ENCODE data around the gene CEACAM21. TPM values are rescaled to one million over a fixed set of nuclear protein-coding genes. Genes with fewer than 3 reads are reported as not detected.

Gene CEACAM21
- total RNA-seq, 1 donor from 2014 or later: 0.73 TPM

DNA sequence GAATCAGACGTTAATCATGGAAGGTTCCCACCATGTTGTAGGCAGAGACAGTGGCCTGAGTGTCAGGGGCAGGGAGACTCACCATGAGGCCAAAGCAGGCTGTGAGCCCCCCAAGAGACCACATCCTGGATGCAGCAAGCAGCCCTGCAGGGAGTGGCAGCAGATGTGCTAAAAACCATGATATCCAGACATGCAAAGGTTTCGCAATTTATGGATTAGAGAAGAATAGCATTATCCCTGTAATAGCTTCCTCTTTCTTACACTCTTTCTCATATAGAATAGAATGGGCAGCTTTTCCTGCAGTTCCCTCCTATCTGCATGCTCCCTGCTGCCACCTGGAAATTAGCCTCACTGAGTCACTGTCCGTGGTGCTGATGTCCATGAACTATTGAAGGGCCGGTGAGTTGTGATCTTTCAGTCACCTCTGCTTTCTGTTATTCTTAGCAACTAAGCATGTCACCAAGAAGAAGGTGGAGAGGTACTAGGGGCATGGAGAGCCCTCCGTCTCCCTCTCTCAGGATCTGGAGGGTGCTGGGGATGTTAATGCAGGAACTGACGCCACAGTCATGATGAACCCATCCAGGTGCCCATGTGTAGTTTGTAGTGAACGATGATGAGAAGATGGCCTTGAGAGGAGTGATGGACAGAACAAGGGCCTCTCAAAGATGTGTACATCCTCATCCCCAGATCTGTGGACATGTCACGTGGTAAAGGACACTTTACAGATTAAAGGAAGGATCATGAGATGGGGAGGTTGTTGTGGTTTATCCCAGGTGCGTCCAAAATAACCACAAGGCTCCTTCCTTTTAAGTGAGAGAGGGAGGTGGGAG is 41.0 kb downstream of the CEACAM21 start:
- DNase-seq (ENCODE audit: low read depth, low spot score): no peak

DNA sequence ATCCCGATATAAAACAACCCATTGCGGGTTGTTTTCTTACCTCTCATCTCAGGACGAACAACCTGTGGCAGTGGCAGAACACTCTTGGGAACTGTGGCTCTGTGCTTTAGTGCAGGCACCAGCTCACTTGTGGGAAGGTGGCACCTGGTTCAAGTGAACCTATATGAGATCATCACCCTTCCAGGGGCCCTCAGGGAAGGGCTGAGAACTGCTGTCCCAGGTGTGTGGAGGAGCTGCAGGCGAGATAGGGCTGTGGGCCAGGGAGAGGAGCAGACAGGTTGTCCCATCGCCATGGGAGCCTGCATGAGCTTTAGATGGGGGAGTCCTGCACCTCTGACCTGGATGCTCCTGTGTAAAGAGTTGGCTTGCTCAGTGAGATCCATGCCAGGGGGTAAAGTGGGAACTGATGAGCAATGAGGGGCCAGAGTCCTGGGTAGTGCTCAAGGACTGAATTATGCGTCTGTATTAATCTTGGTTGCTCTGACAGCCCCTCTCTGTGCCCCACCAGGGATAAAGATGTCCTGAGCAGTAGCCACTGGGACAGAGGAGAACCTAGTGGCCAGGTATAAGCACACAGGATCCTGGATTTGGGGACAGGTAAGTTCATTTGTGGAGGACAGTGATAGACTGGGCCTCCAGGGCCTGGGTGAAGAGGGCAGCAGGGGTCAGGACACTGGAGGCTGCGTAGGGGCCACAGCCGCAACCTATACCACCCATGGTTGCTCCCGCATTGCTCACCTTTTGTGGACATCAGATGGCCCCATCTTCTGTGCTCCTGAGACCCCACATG is 42.2 kb downstream of the CEACAM21 start:
- DNase-seq (ENCODE audit: low read depth, low spot score): no peak

DNA sequence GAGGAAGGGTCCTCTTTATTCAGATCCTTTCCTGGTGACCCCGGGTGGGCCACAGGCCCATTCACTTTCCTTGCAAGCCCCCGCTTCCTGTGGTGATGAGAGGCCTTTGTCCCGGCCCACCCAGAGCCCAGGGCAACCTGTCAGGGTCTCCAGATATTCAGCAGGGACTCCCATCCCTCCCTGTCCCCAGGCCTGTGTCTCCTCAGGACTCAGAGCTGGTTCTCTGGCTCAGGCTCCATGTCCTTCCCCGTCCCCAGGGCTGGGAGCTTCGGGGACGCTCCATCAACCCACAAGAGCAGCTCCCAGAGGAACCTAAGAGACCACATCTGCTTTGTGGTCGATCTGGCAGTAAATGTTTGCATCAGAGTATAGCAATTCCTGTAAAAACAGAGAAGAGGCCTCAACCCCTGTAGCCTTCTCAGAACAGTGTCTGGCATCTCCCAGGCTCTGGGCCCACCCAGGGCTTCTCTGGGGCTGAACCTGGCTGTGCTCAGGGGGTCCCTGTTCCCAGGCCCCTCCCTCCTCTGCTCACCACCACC is 43.1 kb downstream of the CEACAM21 start:
- no peak for DNase-seq (ENCODE audit: low read depth, low spot score)

DNA sequence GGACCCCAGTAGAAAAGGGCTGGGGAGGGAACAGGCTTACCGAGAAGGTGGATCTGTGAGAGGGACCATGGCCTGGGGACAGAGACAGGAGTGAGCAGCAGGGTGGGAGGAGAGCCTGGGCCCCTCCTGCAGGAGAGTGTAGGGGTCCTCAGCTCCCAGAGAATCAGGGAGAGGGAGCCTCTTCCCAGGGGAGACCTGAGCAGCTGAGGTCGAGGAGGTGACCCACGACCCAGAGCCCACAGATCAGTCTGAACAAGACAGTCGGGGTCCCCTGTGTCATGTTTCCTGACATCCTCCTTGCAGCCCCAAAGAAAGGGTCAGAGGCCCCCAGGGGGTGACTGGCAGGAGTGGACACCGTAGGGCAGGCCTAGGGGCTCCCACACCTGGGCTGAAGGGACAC is 44.2 kb downstream of the CEACAM21 start:
- DNase-seq (ENCODE audit: low read depth, low spot score): no peak

DNA sequence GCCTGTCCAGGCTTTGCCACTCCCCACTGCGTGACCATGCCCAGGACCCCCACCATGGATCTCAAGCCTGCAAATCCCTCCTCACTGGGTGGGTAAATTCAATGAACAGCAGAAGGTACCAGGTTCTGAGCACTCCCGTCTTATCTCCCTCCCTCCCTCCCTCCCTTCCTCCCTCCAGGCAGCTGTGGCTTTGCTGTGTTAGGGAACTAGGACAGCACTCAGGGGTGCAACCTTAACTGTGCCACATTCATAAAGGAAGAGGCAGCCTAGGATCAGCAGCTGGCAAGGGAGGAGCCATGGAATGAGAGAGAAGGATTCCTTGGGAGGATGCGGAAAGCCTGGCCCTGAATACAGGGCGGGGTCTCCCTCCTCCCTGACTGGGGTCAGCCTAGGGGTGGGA is 45.3 kb downstream of the CEACAM21 start:
- DNase-seq (ENCODE audit: low read depth, low spot score): no peak

DNA sequence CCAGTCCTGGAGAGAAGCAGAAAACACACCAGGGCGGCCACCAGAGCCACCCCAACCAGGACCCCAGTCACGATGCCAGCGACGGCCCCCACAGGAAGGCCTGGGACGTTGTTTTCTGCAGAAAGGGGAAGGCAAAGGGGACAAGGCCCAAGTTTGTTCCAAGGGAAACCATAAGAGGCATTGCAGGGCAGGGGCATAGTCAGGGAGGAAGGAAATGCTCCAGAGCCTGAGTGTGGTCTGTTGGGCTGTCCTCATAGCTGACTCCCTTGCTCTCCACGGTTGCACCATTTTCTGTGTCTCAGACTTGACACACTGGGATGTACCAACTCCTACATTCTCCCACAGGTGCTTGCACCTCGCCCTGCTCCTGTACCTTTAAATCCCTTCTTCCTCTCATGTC is 45.7 kb downstream of the CEACAM21 start:
- no peak for DNase-seq (ENCODE audit: low read depth, low spot score)

DNA sequence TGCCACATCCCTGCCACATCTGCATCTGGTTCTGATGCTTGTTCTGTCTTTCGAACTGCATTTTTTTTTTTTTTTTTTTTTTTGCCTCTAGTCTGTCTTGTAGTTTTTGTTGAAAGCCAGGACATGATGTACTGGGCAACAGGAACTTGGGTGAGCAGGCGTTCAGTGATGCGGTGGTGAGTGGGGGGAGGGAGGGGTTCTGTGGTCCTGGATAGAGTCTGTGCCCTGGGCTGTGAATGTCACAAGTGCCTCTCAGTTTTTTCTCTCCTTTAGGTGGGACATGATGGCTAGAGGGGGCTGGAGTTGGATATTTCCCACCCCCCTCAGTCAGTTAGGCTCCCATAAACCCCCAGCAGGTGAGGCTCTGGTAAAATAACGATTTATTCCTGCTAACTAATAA is 47.4 kb downstream of the CEACAM21 start:
- no peak for DNase-seq (ENCODE audit: low read depth, low spot score)

DNA sequence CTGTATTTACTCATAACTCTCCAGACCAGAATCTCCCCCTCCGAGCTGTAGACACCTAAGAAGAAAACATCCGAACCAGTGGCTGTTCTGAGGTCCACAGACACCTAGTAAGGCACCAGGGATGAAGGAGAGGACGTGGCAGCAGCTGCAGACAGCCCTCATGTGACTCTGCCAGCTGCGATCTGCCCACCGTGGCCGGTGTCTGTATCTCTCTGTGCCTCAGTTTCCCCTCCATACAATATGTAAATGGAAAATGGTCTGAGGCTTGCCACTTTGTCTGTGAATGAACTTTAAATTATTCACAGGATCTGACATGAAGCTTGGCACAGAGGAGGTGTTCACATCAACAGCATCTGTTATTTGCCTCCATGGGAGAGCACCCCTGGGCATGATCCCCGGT is 48.5 kb downstream of the CEACAM21 start:
- no peak for DNase-seq (ENCODE audit: low read depth, low spot score)

DNA sequence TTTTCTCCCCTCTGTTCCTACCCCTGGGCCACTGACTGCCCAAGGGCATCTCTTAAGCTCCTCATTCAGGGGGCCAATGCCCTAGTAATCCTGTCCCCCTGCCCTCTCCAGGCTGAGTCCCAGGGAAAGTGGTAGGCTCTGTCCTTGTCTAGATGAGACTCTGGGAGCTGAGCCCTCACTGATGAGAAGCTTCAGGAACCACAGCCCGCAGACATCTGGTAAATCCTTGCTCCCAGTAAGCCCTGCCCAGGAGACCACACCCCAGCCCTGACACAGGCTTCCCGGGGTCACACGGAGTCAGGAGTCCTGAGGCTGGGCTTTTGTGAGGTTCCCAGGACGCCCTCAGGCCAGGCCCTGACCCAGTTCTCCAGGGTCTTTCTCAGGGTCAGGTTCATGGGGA is 49.0 kb downstream of the CEACAM21 start:
- DNase-seq (ENCODE audit: low read depth, low spot score): no peak

DNA sequence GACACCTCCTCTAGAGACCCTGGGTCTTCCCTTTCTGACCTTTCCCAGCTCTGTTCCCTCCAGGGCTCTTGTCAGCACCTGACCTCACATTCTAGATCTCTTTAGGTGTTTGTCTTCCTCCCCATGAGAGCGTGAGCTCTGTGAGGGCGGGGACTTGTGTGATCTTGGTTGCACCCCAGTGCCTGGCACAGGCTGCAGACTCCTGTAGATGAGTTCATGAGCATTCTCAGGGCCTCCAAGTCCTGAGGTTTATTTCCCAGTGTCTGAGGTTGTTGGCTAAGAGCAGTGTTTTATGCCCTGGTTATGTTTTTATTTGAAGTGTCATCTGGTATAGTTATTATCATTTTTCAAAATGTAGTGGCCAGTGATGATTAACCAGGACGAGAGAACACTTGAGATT is 50.3 kb downstream of the CEACAM21 start:
- DNase-seq (ENCODE audit: low read depth, low spot score): no peak

DNA sequence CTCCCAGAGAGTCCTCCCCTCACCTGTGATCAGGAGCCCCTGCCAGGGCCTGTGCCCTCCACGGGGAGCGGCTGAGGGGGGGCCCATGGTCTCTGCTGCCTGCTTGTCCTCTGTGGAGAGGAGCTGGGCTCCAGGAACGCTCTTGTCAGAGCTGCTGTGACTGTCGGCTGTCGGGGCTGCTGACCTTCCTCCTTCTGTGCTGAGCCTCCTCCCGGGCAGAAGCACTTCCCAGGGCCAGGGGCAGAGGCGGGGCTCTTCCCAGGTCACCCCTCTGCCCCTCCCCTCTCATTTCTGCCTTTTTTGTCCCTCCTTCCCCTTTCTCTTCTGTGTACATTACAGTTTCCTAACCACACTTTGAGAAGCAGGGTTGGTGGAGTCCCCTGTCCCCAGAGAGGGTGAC is 50.9 kb downstream of the CEACAM21 start, which contains the start of gene CEACAM4:
Gene CEACAM4, minus strand, starts transcription at position 198 of the 400 bp plus-strand sequence. Its CDS starts 111 bp downstream, at position 87.
- no peak for DNase-seq (ENCODE audit: low read depth, low spot score)

DNA sequence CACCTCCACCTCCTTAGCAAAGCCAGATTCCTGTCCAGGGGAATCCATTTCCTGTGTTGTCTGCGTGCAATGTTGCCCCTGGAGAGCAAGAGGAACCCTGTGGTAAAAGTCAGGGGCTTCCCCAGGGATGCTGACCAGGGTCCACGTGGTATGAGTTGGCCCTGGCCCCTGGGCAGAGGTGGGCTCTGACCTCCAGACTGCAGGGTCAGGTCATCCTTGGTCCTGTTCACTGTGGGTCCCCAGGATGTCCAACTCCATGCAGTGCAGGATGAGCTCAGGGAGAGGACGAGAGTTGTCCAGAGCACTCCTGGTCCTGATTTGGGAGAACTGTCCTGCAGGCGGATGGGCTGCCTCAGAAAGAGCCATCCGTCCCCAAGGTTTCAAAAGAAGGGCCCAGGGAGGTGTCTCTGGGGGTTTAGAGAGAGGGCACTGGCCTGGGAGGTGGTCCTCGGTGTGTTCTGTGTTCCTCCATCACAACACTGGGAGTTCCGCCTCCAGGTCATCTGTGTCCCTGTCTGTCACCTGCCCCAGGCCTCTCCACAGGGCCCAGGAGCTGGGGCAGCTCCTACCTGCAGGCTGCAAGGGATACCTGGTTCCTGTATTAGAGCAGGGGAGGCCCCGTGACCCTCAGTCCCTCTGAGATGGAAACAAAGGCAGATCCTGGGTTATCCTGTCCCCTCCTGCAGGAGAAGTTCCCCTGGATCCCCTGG is 52.2 kb downstream of the CEACAM21 start:
- no peak for DNase-seq (ENCODE audit: low read depth, low spot score)

Other genes with a start within 250 kb of the CEACAM21 start
- gene TGFB1, start 222.2 kb upstream of the CEACAM21 start, total RNA-seq: 18.2 and 18.9 TPM in 2 replicates
- gene B9D2, start 212.0 kb upstream of the CEACAM21 start, total RNA-seq: 7.4 and 10.4 TPM in 2 replicates
- gene TMEM91, start 199.6 kb upstream of the CEACAM21 start, total RNA-seq: 5.2 and 8.1 TPM in 2 replicates
- gene EXOSC5, start 178.8 kb upstream of the CEACAM21 start, total RNA-seq: 15.7 and 16.2 TPM in 2 replicates
- gene BCKDHA, start 178.3 kb upstream of the CEACAM21 start, total RNA-seq: 33.8 and 74.5 TPM in 2 replicates
- gene B3GNT8, start 148.8 kb upstream of the CEACAM21 start, total RNA-seq: 2.1 and 2.7 TPM in 2 replicates
- gene DMAC2, start 136.3 kb upstream of the CEACAM21 start, total RNA-seq: 54.1 and 56.2 TPM in 2 replicates
- not detected in 2 replicates for gene ERICH4, start 133.0 kb upstream of the CEACAM21 start, total RNA-seq
- gene CEACAM4, start 50.9 kb downstream of the CEACAM21 start, total RNA-seq: not detected in 2 replicates
- gene CEACAM7, start 112.1 kb downstream of the CEACAM21 start, total RNA-seq: not detected in 2 replicates
- not detected in 2 replicates for gene CEACAM5, start 132.5 kb downstream of the CEACAM21 start, total RNA-seq
- gene CEACAM6, start 179.4 kb downstream of the CEACAM21 start, total RNA-seq: not detected in 2 replicates
- gene CEACAM3, start 220.4 kb downstream of the CEACAM21 start, total RNA-seq: not detected in 2 replicates

All from pulmonary artery endothelial cell (primary cell).